CMK (cell line): ENCODE data around the gene SNRNP40.
"Not testable (repeated sequence)": the region's sequence is repeated elsewhere in the genome, so short reads cannot be mapped to it uniquely, and the experiment has no call there.

Source experiments
- DNase-seq: peaks from one replicate; pipeline ENCODE4 v3.0.0-alpha.2; 2010; ENCODE audit warnings: low read depth

Gene SNRNP40

DNA sequence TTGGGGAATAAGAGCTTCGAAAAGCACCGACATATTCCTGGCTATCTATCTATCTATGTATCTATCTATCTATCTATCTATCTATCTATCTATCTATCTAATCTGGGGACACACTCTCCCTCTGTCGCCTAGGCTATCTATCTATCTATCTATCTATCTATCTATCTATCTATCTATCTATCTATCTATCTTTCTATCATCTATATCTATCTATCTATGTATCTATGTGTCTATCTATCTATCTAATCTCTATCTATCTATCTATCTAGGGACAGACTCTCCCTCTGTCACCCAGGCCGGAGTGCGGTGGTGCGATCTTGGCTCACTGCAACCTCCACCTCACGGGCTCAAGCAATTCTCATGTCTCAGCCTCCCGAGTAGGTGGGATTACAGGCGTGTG, 14.2 kb downstream of the SNRNP40 start:
- not testable (repeated sequence) for DNase-seq

DNA sequence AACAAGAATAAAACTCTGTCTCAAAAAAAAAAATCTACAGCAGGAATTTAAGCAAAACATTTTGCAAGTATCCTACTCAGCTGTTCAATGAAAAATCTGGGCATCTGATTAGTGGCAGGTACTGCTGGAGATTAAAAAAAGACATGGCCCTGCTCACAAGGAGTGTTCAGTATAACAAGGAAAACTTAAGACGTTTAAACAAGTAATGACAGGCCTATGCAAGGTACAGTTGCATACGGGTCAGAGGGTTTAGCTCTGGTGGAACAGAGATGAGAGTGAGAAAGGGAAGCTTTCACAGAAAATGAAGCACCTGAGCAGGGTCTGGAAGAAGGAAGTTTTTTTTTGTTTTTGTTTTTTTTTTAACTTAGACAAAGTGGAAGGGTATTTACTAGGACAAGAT, 23.0 kb downstream of the SNRNP40 start:
- DNase-seq: no peak

DNA sequence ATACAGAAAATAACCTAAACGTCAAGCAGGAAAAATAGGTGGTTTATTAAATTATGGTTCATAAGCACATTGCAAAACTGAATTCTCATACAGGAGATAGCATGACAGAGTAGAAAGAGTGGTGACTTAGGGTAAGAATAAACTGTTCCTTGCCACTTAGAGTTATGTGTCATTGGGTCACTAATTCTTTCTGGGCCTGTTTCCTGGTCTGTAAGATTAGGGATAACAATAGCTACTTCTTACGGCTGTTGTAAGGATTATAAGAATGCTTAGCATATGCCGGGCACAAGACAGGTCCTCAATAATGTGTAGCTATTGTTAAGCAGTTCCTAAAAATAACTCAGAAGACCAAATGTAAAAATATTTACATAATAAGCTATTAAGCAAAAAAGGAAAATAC, 24.2 kb downstream of the SNRNP40 start:
- no peak for DNase-seq

DNA sequence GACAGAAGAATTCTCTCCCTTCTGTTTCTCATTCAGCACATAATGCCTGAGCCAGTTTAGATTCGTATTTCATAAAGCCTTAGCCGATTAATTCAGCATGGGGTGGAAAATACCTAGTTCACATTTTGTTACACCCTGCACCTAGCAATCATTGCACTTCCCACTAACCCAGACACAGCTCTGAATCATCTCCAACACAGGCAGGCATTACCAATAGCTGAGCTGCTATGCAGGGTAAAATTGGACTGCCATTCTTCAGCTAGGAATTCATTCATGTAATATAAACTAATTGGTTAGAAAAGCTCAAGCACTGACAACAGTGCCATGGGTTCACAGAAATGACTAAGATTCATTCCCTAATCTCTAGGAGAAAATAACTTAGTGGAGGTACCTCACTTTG, 30.0 kb downstream of the SNRNP40 start:
- no peak for DNase-seq

DNA sequence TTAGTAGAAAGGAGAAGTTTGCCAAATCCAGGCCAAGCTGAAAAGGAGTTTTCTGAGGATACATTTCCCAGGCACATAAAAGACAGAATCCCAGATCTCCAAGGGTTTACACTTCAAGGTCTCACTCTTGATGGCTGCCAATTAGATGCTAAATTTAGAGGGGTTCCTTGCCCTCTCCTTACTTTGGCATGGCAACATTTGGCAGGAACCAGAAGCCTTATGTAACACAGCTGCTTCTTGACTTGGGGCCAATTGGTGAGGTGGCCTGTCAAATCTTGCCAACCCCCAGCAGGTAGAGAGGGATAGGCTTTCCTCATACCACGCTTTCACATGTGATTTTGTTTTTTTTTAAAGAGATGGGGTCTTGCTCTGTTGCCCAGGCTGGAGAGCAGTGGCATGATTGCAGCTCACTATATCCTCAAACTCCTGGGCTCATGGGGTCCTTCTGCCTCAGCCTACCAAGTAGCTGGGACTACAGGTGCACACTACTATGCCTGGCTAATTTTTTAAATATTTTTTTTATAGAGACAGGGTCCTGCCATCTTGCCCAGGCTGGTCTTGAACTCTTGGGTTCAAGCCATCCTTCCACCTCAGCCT, 31.7 kb downstream of the SNRNP40 start:
- DNase-seq: no peak

DNA sequence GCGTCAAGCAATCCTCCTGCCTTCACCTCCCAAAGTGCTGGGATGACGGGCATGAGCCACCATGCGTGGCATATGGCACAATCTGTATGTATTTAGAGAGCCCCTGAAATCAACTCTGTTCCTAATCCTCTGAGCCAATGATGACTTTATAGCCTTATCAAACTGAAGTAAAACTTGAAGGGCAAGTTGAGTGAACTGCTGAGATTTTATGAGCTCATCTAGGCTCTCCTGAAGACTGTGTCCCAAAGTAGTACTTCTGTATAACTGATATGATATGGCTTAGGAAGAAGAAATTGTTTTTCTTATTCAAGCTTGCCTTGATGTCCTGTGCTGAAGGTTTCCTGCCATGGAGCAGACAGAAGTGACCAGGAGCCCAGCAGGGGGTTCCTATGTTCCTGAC, 33.2 kb downstream of the SNRNP40 start:
- DNase-seq: no peak

DNA sequence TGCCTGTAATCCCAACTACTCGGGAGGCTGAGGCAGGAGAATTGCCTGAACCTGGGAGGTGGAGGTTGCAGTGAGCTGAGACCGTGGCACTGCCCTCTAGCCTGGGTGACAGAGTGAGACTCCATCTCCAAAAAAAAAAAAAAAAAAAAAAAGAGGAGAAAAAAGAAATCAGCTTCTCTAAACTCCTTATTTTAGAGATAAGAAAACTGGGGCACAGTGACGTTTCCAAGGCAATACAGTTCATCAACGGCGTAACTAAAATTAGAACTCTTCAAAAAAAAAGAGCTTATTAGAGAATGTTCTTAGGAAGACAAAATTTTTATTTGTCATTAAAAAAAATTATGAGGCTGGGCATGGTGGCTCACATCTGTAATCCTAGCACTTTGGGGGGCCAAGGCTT, 34.2 kb downstream of the SNRNP40 start:
- not testable (repeated sequence) for DNase-seq

DNA sequence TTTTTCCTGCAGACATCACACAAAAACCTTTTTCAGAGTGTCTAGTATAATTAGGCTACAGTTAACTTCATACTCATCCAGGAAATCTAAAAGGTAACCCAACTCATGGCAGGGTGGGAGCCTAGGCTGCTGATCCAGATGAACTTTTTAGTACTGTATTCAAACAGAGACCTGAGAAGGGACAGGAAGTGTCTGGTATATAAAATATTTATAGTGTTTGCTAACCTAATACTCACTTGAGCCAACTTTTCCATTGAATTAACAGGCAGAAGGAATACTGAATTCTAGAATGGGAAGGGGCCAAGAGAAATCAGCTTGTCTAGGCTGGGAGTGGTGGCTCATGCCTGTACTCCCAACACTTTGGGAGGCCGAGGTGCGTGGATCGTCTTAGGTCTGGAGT, 34.7 kb downstream of the SNRNP40 start:
- DNase-seq: no peak

DNA sequence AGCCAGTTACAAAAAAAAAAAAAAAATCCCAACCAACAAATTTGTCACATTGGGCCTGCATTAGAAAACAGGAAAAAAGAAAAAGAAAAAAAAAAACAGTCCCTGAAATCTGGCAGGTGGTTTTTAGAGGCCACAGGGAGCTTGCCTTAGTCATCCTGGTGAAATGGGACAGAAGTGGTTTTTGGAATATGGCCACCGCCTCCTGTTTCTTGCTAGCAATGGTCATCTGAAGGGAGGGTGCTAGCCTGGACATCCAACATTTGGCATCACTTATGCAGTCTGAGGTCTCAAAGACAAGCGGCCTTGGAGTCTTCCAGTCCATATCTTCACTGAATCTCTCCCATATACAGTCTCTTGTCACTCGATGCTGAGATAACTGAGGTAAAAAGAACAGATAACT, 36.8 kb downstream of the SNRNP40 start:
- DNase-seq: no peak

DNA sequence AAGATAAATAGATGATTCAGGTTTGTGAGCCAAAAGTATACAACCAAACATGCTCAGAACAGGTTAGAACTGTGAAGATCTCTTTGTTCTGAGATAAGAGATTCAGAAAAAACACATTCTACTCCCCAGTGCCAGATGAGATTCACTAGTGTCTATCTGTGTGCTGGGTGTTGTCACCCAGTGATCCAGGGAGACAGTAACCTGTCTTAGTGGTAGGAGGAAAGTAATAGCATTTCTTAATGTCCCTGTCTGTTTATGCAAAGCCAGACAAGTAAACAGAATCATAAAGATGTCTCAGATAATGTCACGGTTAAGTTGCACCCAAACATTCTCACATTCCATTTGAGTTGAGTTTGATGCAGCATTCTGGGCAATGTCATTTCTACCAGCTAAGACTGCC, 38.0 kb downstream of the SNRNP40 start:
- no peak for DNase-seq

DNA sequence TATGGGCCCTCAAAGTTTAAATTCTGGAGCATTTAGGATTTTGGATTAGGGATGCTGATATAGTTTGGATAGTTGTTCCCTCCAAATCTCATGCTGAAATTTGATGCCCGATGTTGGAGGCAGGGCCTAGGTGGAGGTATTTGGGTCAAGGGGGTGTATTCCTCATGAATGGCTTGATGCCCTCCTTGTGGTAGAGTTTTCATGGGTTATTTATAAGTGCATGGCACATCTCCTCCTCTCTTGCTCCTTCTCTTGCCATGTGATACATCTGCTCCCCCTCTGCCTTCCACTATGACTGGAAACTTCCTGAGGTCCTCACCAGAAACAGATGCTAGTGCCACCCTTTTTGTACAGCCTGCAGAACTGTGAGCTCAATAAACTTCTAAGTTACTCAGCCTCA, 39.4 kb downstream of the SNRNP40 start:
- no peak for DNase-seq

DNA sequence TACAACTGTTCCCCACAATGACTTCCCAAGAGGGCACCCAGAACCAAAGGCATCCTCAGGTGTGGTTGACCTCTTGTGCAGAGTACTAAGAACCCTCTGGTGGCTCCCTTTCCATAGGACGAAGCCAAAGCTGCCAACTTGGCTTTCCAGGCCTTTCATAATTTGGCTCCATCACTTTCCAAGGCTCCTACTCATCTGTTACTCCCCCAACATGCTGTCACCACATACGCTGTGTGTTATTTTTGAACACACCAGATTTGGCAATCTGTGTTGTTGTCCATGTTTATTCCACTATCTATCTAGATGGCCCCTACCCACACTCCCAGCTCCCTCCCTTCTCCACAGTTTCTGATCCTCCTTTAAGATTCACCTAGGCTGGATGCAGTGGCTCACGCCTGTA, 46.7 kb downstream of the SNRNP40 start:
- DNase-seq: no peak

DNA sequence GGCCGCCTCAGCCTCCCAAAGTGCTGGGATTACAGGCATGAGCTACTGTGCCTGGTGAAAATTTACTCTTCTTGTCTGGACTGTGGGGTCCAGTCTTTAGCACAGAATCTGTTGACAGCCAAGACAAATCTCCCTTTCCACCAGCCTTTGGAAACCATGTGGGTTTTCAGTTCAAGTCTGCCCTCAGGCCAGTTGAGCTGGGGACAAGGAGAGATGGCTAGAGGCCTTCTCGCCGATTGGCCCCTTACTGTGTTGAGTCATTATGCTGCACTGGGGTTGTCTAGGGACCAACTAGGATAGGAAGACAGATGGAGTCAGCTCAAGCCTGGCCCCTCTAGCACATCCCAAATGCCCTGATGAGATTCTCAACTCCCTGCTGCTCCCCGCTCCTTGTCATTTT, 48.3 kb downstream of the SNRNP40 start:
- no peak for DNase-seq

DNA sequence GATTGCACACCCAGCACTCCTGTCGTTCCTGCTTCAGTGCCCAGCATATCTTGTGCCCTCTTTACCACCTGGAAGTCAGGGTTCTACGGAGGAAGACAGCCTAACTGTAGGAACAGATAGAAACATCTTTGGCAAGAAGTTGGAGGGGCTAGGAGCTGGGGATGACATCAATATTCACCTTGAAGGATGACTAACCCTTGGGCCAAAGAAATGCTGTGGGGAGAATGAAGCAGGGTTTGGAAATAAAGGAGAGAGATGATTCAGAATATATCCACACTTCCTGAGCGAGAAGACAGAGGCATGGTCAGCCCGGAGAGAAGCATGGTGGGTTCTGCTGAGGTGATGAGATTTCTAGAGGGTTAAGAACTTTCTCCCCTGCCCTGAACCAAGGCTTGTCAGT, 52.3 kb downstream of the SNRNP40 start:
- DNase-seq: no peak

DNA sequence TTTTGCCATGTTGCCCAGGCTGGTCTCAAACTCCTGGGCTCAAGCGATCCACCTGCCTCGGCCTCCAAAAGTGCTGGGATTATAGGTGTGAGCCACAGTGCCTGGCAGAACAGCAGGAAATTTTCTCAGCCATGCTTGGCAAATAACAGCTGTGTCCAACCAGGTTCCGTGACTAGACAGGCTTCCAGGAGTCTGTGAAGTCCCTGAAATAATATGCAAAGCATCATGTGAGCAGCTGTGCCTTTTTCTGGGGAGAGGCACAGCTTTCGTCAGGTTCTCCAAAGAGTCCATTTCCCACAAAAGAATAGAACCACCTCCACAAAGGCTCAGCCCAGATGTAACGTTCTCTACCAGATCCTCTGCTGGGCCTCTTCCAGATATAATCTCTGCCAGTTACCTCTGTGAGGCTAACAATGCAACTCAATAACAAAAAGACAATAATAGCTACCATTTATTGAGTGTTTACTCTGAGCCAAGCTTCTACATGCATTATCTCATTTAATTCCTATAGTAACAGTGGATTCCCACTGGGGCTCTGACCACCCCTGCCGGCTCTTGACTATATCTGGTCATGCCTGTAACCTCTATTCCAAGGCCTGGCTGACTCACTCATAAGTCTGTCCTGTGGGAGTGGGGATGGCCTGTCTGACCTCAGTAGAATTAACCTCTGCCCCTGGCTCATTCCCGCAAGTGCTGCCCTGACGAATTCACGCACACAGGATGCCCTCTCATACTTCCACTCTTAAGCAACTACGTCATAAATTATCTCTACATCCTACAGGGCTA, 52.9 kb downstream of the SNRNP40 start:
- DNase-seq: no peak

DNA sequence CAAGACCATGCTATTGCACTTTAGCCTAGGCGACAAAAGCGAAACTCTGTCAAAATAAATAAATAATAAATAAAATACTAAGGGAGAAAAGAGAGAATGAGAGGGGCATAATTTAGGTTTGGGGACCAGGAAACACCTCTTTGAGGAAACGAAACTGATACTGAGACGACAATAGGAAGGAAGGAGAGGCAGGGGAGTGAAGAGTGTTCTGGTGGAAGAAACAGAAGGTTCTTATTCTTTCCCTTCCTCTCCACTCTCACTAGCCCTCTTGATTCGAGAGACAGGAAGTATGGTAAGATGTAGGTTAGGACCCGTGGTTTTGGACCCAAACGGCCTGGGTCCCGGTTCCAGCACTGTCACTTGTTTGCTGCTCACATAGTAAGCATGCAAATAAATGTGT, 55.3 kb downstream of the SNRNP40 start:
- no peak for DNase-seq

DNA sequence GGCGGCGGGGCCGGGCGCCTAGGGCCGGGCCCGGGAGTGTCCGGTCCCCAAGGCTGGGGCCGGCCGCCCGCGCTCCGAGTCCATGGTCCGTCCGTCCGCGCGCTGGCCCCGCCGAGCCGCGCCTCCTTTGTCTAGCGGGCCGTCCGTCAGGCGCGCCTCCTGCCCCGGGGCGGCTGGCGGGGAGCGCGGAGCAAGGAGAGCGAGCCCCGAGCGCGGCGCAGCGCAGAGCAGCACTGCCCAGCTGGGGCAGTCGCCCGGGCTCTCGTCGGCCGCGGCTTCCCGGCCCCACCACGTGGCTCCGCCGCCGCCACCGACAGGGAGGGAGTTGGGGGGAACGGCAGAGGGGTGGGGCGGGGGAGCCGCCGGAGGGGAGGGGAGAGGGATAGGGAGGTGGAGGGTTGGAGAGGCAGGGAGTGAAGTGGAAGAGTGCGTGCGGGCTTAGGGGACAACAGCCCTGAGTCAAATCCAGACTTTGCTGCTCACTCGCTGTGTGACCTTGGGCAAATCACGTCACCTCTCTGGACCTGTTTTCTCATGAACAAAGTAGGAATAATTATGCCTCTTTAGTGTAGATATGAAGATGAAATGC, 56.8 kb downstream of the SNRNP40 start, which contains the start of gene NKAIN1:
Gene NKAIN1 (minus strand): TSS at position 235 of the 589 bp plus-strand sequence. CDS start 340 bp downstream, outside the sequence.
- DNase-seq: no peak

DNA sequence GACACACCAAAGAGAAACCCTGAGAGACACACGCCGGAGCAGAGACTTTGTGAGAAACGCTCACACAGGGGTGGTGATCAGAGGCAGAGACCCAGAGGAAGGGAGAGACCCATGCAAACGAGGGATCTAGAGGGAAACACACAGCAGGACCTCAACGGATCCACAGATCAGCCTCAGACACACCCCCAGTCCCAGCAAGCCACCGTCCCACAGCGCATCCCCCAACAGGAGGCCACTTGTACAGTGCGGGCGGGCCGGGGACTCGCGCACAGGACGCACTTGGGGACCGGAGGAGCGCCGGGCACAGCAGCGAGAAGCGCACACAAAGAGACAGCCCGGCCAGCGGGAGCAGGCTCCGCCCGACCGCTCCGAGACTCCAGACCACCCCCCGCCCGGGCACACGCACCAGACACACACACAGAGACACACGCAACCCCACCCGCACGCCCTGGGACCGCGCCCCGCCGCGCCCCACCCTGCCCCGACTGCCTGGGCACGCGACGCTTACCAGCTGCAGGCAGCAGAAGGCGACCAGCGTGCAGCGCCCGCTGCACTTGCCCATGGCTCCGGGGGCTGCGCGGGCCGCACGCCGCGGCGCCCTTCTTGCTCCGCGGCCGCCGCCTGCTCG, 57.5 kb downstream of the SNRNP40 start:
- no peak for DNase-seq

DNA sequence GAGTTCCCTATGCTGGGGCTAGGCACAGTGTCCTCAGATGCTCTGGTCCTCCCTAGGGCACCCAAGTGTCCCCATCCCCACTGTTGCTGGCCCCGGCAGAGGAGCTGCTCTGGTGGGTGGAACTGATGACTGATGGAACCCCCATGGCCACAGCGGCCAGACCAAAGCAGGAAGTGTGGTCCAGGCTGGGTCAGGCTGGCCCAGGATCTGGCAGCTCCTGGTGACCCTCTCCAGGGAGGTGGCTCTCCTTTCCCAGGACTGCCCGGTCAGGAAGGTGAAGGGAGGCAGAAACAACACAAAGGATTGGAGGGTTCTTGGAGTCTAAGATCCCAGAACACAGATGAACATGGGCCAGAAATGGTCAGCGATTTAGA, 58.0 kb downstream of the SNRNP40 start:
- DNase-seq: no peak

DNA sequence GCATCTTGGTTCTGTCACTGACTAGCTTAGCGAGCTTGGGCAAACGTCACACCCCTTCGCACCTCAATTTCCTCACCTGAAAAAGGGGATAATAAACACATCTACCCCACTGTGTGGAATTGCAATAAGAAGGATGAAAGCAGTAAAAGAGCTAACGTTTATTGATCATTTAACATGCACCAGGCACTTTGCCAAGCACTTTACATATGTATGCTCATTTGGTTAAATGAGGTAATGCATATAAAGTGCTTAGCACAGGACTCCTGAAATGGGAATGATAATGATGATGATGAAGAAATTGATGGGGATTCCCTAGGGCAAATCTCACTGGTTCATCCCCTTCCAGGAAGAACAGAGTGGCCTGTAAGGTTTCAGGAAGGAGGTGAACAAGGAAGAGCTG, 61.7 kb downstream of the SNRNP40 start:
- no peak for DNase-seq

DNA sequence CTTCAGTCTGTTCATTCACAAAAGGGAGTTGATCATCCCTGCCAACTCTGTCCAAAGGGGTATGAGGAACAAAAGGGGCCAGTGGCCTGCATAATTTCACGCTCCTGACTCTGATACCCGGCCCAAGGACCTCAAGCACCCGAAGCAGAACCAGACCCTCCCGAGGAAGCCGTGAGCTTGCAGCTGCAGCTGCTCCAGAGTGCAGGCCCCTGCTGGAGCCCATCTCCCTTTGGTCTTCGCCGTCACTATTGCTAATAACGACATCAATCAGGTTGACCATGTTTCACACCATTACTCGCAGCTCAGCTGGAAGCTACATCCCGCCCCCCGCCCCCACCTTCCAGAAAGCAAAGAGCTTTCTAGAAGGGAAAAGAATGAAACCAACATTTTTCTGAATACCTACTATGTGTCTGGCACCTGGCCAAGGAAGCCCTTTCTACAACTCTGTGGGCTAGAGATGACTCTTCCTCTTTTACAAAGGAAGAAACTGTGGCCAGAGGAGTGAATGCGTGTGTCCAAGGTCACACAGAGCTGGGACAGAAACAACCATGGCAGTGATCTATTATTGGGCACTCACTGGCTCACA, 62.4 kb downstream of the SNRNP40 start:
- DNase-seq: no peak

DNA sequence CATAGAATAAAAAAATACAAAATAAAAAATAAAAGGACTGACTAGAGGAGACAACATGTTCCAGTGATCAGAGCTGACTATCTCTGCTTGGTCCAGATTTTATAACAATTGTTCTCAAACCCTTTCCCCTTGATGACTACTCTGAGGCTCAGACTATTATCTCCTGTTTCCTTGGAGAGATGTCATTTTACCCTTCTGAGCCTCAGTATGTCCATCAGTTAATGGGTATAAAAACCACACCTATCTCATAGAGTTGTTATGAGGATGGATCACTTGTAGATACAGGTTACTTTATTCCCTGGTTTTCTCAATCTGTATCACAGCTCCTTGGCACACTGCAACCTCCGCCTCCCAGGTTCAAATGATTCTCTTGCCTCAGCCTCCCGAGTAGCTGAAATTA, 63.9 kb downstream of the SNRNP40 start:
- DNase-seq: no peak

DNA sequence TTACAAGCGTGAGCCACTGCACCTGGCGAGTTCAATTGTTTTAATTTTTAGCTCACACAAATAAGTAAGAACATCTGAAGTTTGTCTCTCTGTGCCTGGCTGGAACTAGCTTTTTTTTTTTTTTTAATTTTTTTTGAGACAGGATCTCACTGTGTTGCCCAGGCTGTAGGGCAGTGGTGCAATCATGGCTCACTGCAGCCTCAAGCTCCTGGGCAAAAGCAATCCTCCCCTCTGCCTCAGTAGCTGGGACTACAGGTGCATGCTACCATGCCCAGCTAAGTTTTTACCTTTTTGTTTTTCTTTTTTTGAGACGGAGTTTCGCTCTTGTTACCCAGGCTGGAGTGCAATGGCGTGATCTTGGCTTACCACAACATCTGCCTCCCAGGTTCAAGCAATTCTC, 64.8 kb downstream of the SNRNP40 start:
- DNase-seq: no peak
